Fibroblast of the aortic adventitia (primary cell): Measurements from ENCODE around the gene TCAP. TPM values are rescaled to one million over a fixed set of nuclear protein-coding genes. Genes with fewer than 3 reads are reported as not detected.
"Not testable (repeated sequence)": the region's sequence is repeated elsewhere in the genome, so short reads cannot be mapped to it uniquely, and the experiment has no call there.

ENCODE experiments used
- DNase-seq: peaks from one replicate; pipeline ENCODE4 v3.0.0-alpha.2; 2010; ENCODE audit warnings: low read depth
- H3K4me3 ChIP-seq: 2 replicates; pipeline ENCODE4 v1.5.1; 2011; ENCODE audit warnings: low read depth, mild to moderate bottlenecking, control low read depth, low read length, moderate library complexity
- CTCF ChIP-seq: IDR thresholded peaks from 2 replicates; pipeline ENCODE4 v1.5.1; 2011; ENCODE audit warnings: mild to moderate bottlenecking, low read length, control low read depth, inconsistent platforms; ENCODE audit not compliant: insufficient read depth
- total RNA-seq: library from RNA; depleted of rRNA; stranded (reverse); fragments of >200 nt; gene quantifications from 2 replicates; pipeline ENCODE4 v1.2.3, GENCODE V29; 2012; ENCODE audit warnings: low replicate concordance

Gene TCAP
- total RNA-seq, 1 donor: 0.36 TPM

GRCh38 chr17:39696731-39697130 is 31.6 kb downstream of the TCAP start:
- no peak for TF ChIP-seq CTCF
- H3K4me3 ChIP-seq: no peak overlapping the region
- DNase-seq: no peak

GRCh38 chr17:39697961-39698360 is 32.8 kb downstream of the TCAP start:
- H3K4me3 ChIP-seq: no peak overlapping the region
- DNase-seq: no peak
- TF ChIP-seq CTCF: no peak

- not testable (repeated sequence) for DNase-seq
- peak overlapping the region; percentile 82 for H3K4me3 ChIP-seq
Measured at GRCh38 chr17:39699157-39699817, 34.1 kb downstream of the TCAP start.

GRCh38 chr17:39699818-39700147 is 34.6 kb downstream of the TCAP start, which contains the start of gene ERBB2:
Gene ERBB2, plus strand, starts transcription at chr17:39700064. Its CDS starts 175 bp downstream, at chr17:39700239.
- peak within 1 kb of the TSS; percentile 82 for H3K4me3 ChIP-seq
- TF ChIP-seq CTCF: no peak
- DNase-seq: peak; percentile 75

- DNase-seq: peak; percentile 26
- no peak for TF ChIP-seq CTCF
- H3K4me3 ChIP-seq: peak overlapping the region; percentile 82
Measured at GRCh38 chr17:39700148-39700987, 35.2 kb downstream of the TCAP start.

GRCh38 chr17:39701012-39701783 is 36.0 kb downstream of the TCAP start:
- peak overlapping the region; percentile 82 for H3K4me3 ChIP-seq
- TF ChIP-seq CTCF: no peak
- DNase-seq: no peak
